GM23338 (cell line): ENCODE results near the gene GRAMD4. TPM values are rescaled to one million over a fixed set of nuclear protein-coding genes. Genes with fewer than 3 reads are reported as not detected.

Experiments
- ATAC-seq: fragments of 200-7000 bp; cut with Tn5 transposase; 3 replicates; pipeline ENCODE4 v1.9.1; 2020
- DNase-seq: peaks from one replicate; pipeline ENCODE4 v3.0.0-alpha.2; 2015; ENCODE audit warnings: low spot score
- H2AFZ ChIP-seq: fragments of 200-600 bp; sonication (generic); 2 replicates; pipeline ENCODE4 v1.8.0; 2016; ENCODE audit warnings: antibody characterized with exemption, mild to moderate bottlenecking, moderate library complexity
- H3F3A ChIP-seq: fragments of 200-600 bp; sonication (generic); replicated peaks from 2 replicates; pipeline ENCODE4 v1.8.0; 2017; ENCODE audit warnings: antibody characterized with exemption, mixed run types, low read depth
- H3K27ac ChIP-seq: fragments of 200-600 bp; sonication (generic); 2 replicates; pipeline ENCODE4 v1.6.1; 2016; ENCODE audit warnings: low read depth
- H3K27me3 ChIP-seq: fragments of 200-600 bp; sonication (generic); 2 replicates; pipeline ENCODE4 v1.8.0; 2016; ENCODE audit warnings: mild to moderate bottlenecking, mixed run types, moderate library complexity; ENCODE audit not compliant: insufficient read depth
- H3K36me3 ChIP-seq: fragments of 200-600 bp; sonication (generic); 2 replicates; pipeline ENCODE4 v1.8.0; 2016; ENCODE audit warnings: mild to moderate bottlenecking; ENCODE audit not compliant: insufficient read depth
- H3K4me1 ChIP-seq: fragments of 200-600 bp; sonication (generic); 2 replicates; pipeline ENCODE4 v1.8.0; 2016; ENCODE audit warnings: mild to moderate bottlenecking, moderate library complexity; ENCODE audit not compliant: insufficient read depth
- H3K4me2 ChIP-seq: fragments of 200-600 bp; sonication (generic); 2 replicates; pipeline ENCODE4 v1.7.1; 2017; ENCODE audit warnings: mixed run types
- H3K4me3 ChIP-seq: fragments of 200-600 bp; sonication (generic); 2 replicates; pipeline ENCODE4 v1.6.1; 2016; ENCODE audit warnings: mixed run types
- H3K79me2 ChIP-seq: fragments of 200-600 bp; sonication (generic); replicated peaks from 2 replicates; pipeline ENCODE4 v1.8.0; 2017; ENCODE audit warnings: mild to moderate bottlenecking; ENCODE audit not compliant: insufficient read depth
- H3K9me2 ChIP-seq: fragments of 200-600 bp; sonication (generic); 2 replicates; pipeline ENCODE4 v1.8.0; 2017; ENCODE audit not compliant: insufficient read depth
- H4K20me1 ChIP-seq: fragments of 200-600 bp; sonication (generic); replicated peaks from 2 replicates; pipeline ENCODE4 v1.8.0; 2017; ENCODE audit warnings: mild to moderate bottlenecking; ENCODE audit not compliant: insufficient read depth
- H3K27ac Mint-ChIP-seq: 2 replicates; pipeline ENCODE4 v1.8.0; 2020; ENCODE audit warnings: inconsistent platforms, mild to moderate bottlenecking, moderate library complexity, mixed read lengths
- H3K27me3 Mint-ChIP-seq: 3 replicates; pipeline ENCODE4 v1.8.0; 2022; ENCODE audit warnings: low read depth, mild to moderate bottlenecking, moderate library complexity, mixed read lengths, inconsistent platforms; ENCODE audit not compliant: insufficient read depth, poor library complexity
- H3K36me3 Mint-ChIP-seq: 3 replicates; pipeline ENCODE4 v1.8.0; 2021; ENCODE audit warnings: low read depth, mild to moderate bottlenecking, inconsistent platforms, moderate library complexity, mixed read lengths
- H3K4me1 Mint-ChIP-seq: 3 replicates; pipeline ENCODE4 v1.8.0; 2020; ENCODE audit warnings: mild to moderate bottlenecking, inconsistent platforms, mixed read lengths
- H3K4me3 Mint-ChIP-seq: 3 replicates; pipeline ENCODE4 v1.8.0; 2021; ENCODE audit warnings: moderate library complexity, mild to moderate bottlenecking, inconsistent platforms, mixed read lengths
- H3K9me3 Mint-ChIP-seq: 3 replicates; pipeline ENCODE4 v1.8.0; 2020; ENCODE audit warnings: moderate library complexity, mild to moderate bottlenecking, inconsistent platforms, mixed read lengths
- CREB1 ChIP-seq: fragments of 250-450 bp; sonication (Bioruptor Pico); IDR thresholded peaks from 2 replicates; pipeline ENCODE4 v1.5.0; 2020; ENCODE audit warnings: low read depth, mild to moderate bottlenecking, moderate library complexity
- CTCF ChIP-seq, 2 experiments: fragments of 200-600 bp in 1 of 2; sonication (generic) in 1 of 2; conservative IDR thresholded peaks; 2 replicates each; pipeline versions ENCODE4 v1.5.1 to v1.6.1; 2016 to 2017; ENCODE audit warnings: antibody characterized with exemption in 2 of 2, low read depth in 2 of 2, mild to moderate bottlenecking in 2 of 2, moderate library complexity in 1 of 2
- ETS1 ChIP-seq: IDR thresholded peaks from 2 replicates; pipeline ENCODE4 v1.6.1; 2016; ENCODE audit warnings: antibody characterized with exemption
- EZH2 ChIP-seq: fragments of 200-600 bp; sonication (generic); IDR thresholded peaks from one replicate; pipeline ENCODE4 v1.8.0; 2017; ENCODE audit warnings: antibody characterized with exemption, mild to moderate bottlenecking, low read depth; ENCODE audit not compliant: unreplicated experiment
- NANOG ChIP-seq: IDR thresholded peaks from 2 replicates; pipeline ENCODE4 v1.6.1; 2016; ENCODE audit warnings: antibody characterized with exemption, borderline replicate concordance
- POLR2AphosphoS5 ChIP-seq: IDR thresholded peaks from 2 replicates; pipeline ENCODE4 v1.6.1; 2016; ENCODE audit warnings: antibody characterized with exemption, low read depth
- ZNF114 ChIP-seq: fragments of 250-450 bp; sonication (Bioruptor Pico); IDR thresholded peaks from 2 replicates; pipeline ENCODE4 v1.5.0; 2020; ENCODE audit warnings: mild to moderate bottlenecking, moderate library complexity
- polyA plus RNA-seq: library from polyadenylated mRNA; unstranded; fragments of >200 nt; fragmentation: Nextera tagmentation; extraction: Ambion mirVana; gene quantifications from 2 replicates; pipeline ENCODE4 v1.2.1, GENCODE V29; 2016
- total RNA-seq: library from RNA; depleted of rRNA; stranded (reverse); fragments of >200 nt; shearing (Covaris generic); gene quantifications from 2 replicates; pipeline ENCODE4 v1.2.3, GENCODE V29; 2014

The GRAMD4 gene
- total and polyA plus RNA-seq, 2 experiments from 2014 or later: 2.7 to 81.8 TPM

- DNase-seq: no peak
- no peaks in the 10 kb centered on the region for H3K27me3 ChIP-seq
- no peak for TF ChIP-seq CREB1 (CRISPR knock-in tag)
- no peak for TF ChIP-seq CTCF (conservative IDR thresholded peaks at IDR 0.05; ENCODE audit: low read depth in 2 of 2)
- no peak for TF ChIP-seq ZNF114 (CRISPR knock-in tag)
- no peak for TF ChIP-seq NANOG
- TF ChIP-seq EZH2: no peak
- TF ChIP-seq POLR2AphosphoS5: no peak
- Mint-ChIP-seq H3K4me3 (no peak overlapping the region), H3K27me3 (peaks cover 7% of the 10 kb centered on the region), H3K9me3 (no peaks in the 10 kb centered on the region), H3K36me3 (peaks cover 3% of the 10 kb centered on the region; the same call in 1 of the 3 replicates), H3K4me1 (peaks cover 17% of the 10 kb centered on the region; the same call in 2 of the 3 replicates), H3K27ac (no peak overlapping the region)
- H3K79me2 ChIP-seq: no peaks in the 10 kb centered on the region
- no peak overlapping the region for H2AFZ ChIP-seq
- no peak for ATAC-seq
- no peak overlapping the region for H3K4me3 ChIP-seq
- no peaks in the 10 kb centered on the region for H3F3A ChIP-seq
- H3K4me2 ChIP-seq: no peak overlapping the region
- no peaks in the 10 kb centered on the region for H3K4me1 ChIP-seq
- no peak overlapping the region for H3K27ac ChIP-seq
- no peaks in the 10 kb centered on the region for H3K9me2 ChIP-seq
- no peaks in the 10 kb centered on the region for H3K36me3 ChIP-seq
- no peaks in the 10 kb centered on the region for H4K20me1 ChIP-seq
Measured at GRCh38 chr22:46664301-46664855, 44.2 kb downstream of the GRAMD4 start.

- DNase-seq: no peak
- no peaks in the 10 kb centered on the region for H3K9me3 Mint-ChIP-seq
- peaks cover 10% of the 10 kb centered on the region for H3K27me3 Mint-ChIP-seq
- Histone ChIP-seq H4K20me1 (no peaks in the 10 kb centered on the region), H3K79me2 (no peaks in the 10 kb centered on the region), H3K27ac (no peak overlapping the region), H3F3A (no peaks in the 10 kb centered on the region), H3K9me2 (no peaks in the 10 kb centered on the region), H2AFZ (no peak overlapping the region), H3K4me2 (no peak overlapping the region), H3K27me3 (no peaks in the 10 kb centered on the region), H3K4me3 (no peak overlapping the region), H3K36me3 (no peaks in the 10 kb centered on the region), H3K4me1 (no peaks in the 10 kb centered on the region)
- no peak for ATAC-seq
- no peak overlapping the region for H3K4me3 Mint-ChIP-seq
- H3K27ac Mint-ChIP-seq: no peak overlapping the region
- H3K36me3 Mint-ChIP-seq: peaks cover 3% of the 10 kb centered on the region; the same call in 1 of the 3 replicates
- H3K4me1 Mint-ChIP-seq: peaks cover 13% of the 10 kb centered on the region; the same call in 2 of the 3 replicates
- TF ChIP-seq ETS1: no peak
Measured at GRCh38 chr22:46665151-46665695, 45.0 kb downstream of the GRAMD4 start.
